Measurements from ENCODE around the gene DCAF12.

GRCh38 chr9:34124926-34125325 is 1.6 kb downstream of the DCAF12 start:
- no peak for TF ChIP-seq TAF1 (IDR thresholded peaks at IDR 0.05; ENCODE audit: low read depth)
- TF ChIP-seq RAD21 (IDR thresholded peaks at IDR 0.05; ENCODE audit: low read depth) = no peak
- no peak for TF ChIP-seq EP300 (IDR thresholded peaks at IDR 0.05; ENCODE audit: borderline replicate concordance)
- TF ChIP-seq TEAD4 (IDR thresholded peaks at IDR 0.05) = no peak
- TF ChIP-seq YY1 (IDR thresholded peaks at IDR 0.05; ENCODE audit: low read depth) = no peak
- TF ChIP-seq NFIC (IDR thresholded peaks at IDR 0.05) = no peak
- TF ChIP-seq FOXM1 (IDR thresholded peaks at IDR 0.05; ENCODE audit: borderline replicate concordance, low read depth) = no peak
- no peak for TF ChIP-seq CEBPB (IDR thresholded peaks at IDR 0.05)
- TF ChIP-seq EGR1 (IDR thresholded peaks at IDR 0.05) = no peak
- no peak for TF ChIP-seq MAX (IDR thresholded peaks at IDR 0.05)
- TF ChIP-seq CREB1 (IDR thresholded peaks at IDR 0.05; ENCODE audit: low read depth) = no peak
- TF ChIP-seq REST (IDR thresholded peaks at IDR 0.05; ENCODE audit: low read depth) = no peak
- no peak for TF ChIP-seq USF1 (IDR thresholded peaks at IDR 0.05)
- no peak for TF ChIP-seq ZBTB7A (IDR thresholded peaks at IDR 0.05; ENCODE audit: low read depth)
